ENCODE data around the gene APBA2. TPM values are rescaled to one million over a fixed set of nuclear protein-coding genes. Genes with fewer than 3 reads are reported as not detected.

Gene APBA2
- total and polyA plus RNA-seq, 10 of the 15 experiments (the other 5 are each of a cell fraction or from before 2014, with no cell fraction given): 0.06 to 0.26 (median 0.07) TPM; not detected in 7

DNA sequence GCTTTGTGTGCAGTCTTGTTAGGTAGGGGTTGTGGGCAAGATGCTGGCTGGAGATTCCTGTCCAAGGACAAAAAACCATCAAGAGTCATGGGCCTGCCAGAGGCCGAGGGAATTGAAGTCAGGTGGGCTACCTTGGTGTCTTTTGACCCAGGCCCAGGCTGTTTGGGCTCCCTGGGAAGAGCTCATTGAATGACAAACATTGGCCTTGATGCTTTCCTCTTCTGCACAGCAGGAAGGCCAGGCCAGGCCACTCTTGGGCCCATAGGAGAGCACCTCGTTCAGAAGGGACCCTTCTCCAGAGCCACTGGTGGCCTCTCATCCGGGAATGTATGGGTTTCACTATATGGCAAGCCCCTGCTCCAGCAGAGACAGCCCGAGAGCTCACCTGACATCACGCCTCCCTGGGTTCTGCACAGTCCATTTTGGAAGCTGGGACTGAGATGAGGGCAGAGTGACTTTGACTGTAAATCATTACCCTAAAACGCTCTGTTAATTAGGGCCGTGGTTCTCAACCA lies 214.8 kb downstream of the APBA2 start:
- no peaks in the 10 kb centered on the region for H3K9me3 ChIP-seq (replicated peaks; ENCODE audit: control insufficient read depth, insufficient read depth, low read length)
- SMC1A ChIA-PET (ENCODE audit: uncharacterized antibody, unreplicated experiment): no interaction called here
- H3K27ac ChIP-seq (ENCODE audit: control insufficient read depth, insufficient read depth): no peak overlapping the region
- in situ Hi-C loops (cut with MboI): loop anchor here (25.0 kb wide), 1 partner anchor 962 kb away; no protein-coding TSS in a partner anchor
- 6% methylated on average over 7 of the region's 7 CpGs for WGBS (ENCODE audit: insufficient coverage, insufficient replicate concordance, low lambda C conversion rate, missing lambda C conversion rate)
- RAD21 ChIA-PET (ENCODE audit: unreplicated experiment): no interaction called here
- no peak overlapping the region for H3K9ac ChIP-seq (ENCODE audit: control insufficient read depth, insufficient read depth, low read length)
- no peak for FAIRE-seq
- intact Hi-C loops (cut with micrococcal nuclease; ENCODE audit: unreplicated experiment): no loop called here
- H4K20me1 ChIP-seq (ENCODE audit: control insufficient read depth, insufficient read depth): no peaks in the 10 kb centered on the region
- H3K27me3 ChIP-seq (replicated peaks in 1 of 2; ENCODE audit: control insufficient read depth in 2 of 2, insufficient read depth in 2 of 2, low read length in 1 of 2): no peaks in the 10 kb centered on the region
- DNase-seq (ENCODE audit: low read depth, low spot score): no peak
- no peak overlapping the region for H2AFZ ChIP-seq (ENCODE audit: control insufficient read depth, low read depth, low read length)
- no peak for ATAC-seq
- no peak overlapping the region for H3K4me2 ChIP-seq (ENCODE audit: control insufficient read depth, insufficient read depth)
- BruUV-seq (replicated peaks): no TSS peak
- no peaks in the 10 kb centered on the region for H3K36me3 ChIP-seq (ENCODE audit: control insufficient read depth in 2 of 2, insufficient read depth in 2 of 2, low read length in 1 of 2)
- CTCF ChIA-PET: interaction anchor here (0.8 to 1.3 kb wide), 4 partner anchors 9 to 205 kb away, joined by 3 to 5 read pairs (median 4); no protein-coding TSS in a partner anchor
- TF ChIP-seq, protein P1, sequence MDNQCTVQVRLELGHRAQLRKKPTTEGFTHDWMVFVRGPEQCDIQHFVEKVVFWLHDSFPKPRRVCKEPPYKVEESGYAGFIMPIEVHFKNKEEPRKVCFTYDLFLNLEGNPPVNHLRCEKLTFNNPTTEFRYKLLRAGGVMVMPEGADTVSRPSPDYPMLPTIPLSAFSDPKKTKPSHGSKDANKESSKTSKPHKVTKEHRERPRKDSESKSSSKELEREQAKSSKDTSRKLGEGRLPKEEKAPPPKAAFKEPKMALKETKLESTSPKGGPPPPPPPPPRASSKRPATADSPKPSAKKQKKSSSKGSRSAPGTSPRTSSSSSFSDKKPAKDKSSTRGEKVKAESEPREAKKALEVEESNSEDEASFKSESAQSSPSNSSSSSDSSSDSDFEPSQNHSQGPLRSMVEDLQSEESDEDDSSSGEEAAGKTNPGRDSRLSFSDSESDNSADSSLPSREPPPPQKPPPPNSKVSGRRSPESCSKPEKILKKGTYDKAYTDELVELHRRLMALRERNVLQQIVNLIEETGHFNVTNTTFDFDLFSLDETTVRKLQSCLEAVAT (IDR thresholded peaks at IDR 0.05): no peak
- TF ChIP-seq, protein P2, sequence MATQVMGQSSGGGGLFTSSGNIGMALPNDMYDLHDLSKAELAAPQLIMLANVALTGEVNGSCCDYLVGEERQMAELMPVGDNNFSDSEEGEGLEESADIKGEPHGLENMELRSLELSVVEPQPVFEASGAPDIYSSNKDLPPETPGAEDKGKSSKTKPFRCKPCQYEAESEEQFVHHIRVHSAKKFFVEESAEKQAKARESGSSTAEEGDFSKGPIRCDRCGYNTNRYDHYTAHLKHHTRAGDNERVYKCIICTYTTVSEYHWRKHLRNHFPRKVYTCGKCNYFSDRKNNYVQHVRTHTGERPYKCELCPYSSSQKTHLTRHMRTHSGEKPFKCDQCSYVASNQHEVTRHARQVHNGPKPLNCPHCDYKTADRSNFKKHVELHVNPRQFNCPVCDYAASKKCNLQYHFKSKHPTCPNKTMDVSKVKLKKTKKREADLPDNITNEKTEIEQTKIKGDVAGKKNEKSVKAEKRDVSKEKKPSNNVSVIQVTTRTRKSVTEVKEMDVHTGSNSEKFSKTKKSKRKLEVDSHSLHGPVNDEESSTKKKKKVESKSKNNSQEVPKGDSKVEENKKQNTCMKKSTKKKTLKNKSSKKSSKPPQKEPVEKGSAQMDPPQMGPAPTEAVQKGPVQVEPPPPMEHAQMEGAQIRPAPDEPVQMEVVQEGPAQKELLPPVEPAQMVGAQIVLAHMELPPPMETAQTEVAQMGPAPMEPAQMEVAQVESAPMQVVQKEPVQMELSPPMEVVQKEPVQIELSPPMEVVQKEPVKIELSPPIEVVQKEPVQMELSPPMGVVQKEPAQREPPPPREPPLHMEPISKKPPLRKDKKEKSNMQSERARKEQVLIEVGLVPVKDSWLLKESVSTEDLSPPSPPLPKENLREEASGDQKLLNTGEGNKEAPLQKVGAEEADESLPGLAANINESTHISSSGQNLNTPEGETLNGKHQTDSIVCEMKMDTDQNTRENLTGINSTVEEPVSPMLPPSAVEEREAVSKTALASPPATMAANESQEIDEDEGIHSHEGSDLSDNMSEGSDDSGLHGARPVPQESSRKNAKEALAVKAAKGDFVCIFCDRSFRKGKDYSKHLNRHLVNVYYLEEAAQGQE (IDR thresholded peaks at IDR 0.05; ENCODE audit: low read depth, low read length): no peak
- no peak for TF ChIP-seq KAT2A (conservative IDR thresholded peaks at IDR 0.05; ENCODE audit: control insufficient read depth, low read depth, low read length)
- TF ChIP-seq, protein P3, sequence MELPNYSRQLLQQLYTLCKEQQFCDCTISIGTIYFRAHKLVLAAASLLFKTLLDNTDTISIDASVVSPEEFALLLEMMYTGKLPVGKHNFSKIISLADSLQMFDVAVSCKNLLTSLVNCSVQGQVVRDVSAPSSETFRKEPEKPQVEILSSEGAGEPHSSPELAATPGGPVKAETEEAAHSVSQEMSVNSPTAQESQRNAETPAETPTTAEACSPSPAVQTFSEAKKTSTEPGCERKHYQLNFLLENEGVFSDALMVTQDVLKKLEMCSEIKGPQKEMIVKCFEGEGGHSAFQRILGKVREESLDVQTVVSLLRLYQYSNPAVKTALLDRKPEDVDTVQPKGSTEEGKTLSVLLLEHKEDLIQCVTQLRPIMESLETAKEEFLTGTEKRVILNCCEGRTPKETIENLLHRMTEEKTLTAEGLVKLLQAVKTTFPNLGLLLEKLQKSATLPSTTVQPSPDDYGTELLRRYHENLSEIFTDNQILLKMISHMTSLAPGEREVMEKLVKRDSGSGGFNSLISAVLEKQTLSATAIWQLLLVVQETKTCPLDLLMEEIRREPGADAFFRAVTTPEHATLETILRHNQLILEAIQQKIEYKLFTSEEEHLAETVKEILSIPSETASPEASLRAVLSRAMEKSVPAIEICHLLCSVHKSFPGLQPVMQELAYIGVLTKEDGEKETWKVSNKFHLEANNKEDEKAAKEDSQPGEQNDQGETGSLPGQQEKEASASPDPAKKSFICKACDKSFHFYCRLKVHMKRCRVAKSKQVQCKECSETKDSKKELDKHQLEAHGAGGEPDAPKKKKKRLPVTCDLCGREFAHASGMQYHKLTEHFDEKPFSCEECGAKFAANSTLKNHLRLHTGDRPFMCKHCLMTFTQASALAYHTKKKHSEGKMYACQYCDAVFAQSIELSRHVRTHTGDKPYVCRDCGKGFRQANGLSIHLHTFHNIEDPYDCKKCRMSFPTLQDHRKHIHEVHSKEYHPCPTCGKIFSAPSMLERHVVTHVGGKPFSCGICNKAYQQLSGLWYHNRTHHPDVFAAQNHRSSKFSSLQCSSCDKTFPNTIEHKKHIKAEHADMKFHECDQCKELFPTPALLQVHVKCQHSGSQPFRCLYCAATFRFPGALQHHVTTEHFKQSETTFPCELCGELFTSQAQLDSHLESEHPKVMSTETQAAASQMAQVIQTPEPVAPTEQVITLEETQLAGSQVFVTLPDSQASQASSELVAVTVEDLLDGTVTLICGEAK (IDR thresholded peaks at IDR 0.05; ENCODE audit: borderline replicate concordance): no peak
- no peak overlapping the region for H3K4me3 ChIP-seq
- POLR2A ChIA-PET: no interaction called here
- no peaks in the 10 kb centered on the region for H3K79me2 ChIP-seq (ENCODE audit: control insufficient read depth, insufficient read depth, low read length)
- no peaks in the 10 kb centered on the region for H3K4me1 ChIP-seq (ENCODE audit: control insufficient read depth, insufficient read depth, low read length)
